Nephron progenitor cell (in vitro differentiated cells): ENCODE measurements around the gene PRR23E.

Experiments
- DNase-seq: peaks from one replicate; pipeline ENCODE4 v3.0.0; 2021
- H3K27ac Mint-ChIP-seq: 2 replicates; pipeline ENCODE4 v1.8.0; 2021; ENCODE audit warnings: mild to moderate bottlenecking, moderate library complexity, mixed read lengths
- H3K27me3 Mint-ChIP-seq: 2 replicates; pipeline ENCODE4 v1.8.0; 2021; ENCODE audit warnings: mild to moderate bottlenecking, low read depth, mixed read lengths; ENCODE audit not compliant: poor library complexity
- H3K36me3 Mint-ChIP-seq: 2 replicates; pipeline ENCODE4 v1.8.0; 2021; ENCODE audit warnings: low read depth, mixed read lengths
- H3K4me1 Mint-ChIP-seq: 2 replicates; pipeline ENCODE4 v1.8.0; 2021; ENCODE audit warnings: mixed read lengths
- H3K4me3 Mint-ChIP-seq: 2 replicates; pipeline ENCODE4 v1.8.0; 2021; ENCODE audit warnings: mild to moderate bottlenecking, moderate library complexity, mixed read lengths
- H3K9me3 Mint-ChIP-seq: 2 replicates; pipeline ENCODE4 v1.8.0; 2021; ENCODE audit warnings: mild to moderate bottlenecking, moderate library complexity, mixed read lengths
- CTCF ChIP-seq: fragments of 200-600 bp; sonication (generic); IDR thresholded peaks from 2 replicates; pipeline ENCODE4 v1.5.0; 2021; ENCODE audit warnings: antibody characterized with exemption

Gene PRR23E

GRCh38 chr3:127224118-127224517 lies 31.2 kb downstream of the PRR23E start:
- H3K4me3 Mint-ChIP-seq: no peak overlapping the region
- peaks cover 32% of the 10 kb centered on the region for H3K9me3 Mint-ChIP-seq
- no peak overlapping the region for H3K27ac Mint-ChIP-seq
- no peak for TF ChIP-seq CTCF
- peaks cover 28% of the 10 kb centered on the region for H3K27me3 Mint-ChIP-seq
- no peak for DNase-seq
- peaks cover 56% of the 10 kb centered on the region for H3K4me1 Mint-ChIP-seq
- peaks cover 16% of the 10 kb centered on the region for H3K36me3 Mint-ChIP-seq

GRCh38 chr3:127226457-127226856 lies 33.5 kb downstream of the PRR23E start:
- Mint-ChIP-seq H3K9me3 (peaks cover 44% of the 10 kb centered on the region), H3K27ac (no peak overlapping the region), H3K4me3 (peak overlapping the region; percentile 41), H3K4me1 (peaks cover 43% of the 10 kb centered on the region), H3K36me3 (peaks cover 16% of the 10 kb centered on the region), H3K27me3 (peaks cover 31% of the 10 kb centered on the region)
- TF ChIP-seq CTCF: no peak
- no peak for DNase-seq

GRCh38 chr3:127226946-127227842 lies 34.3 kb downstream of the PRR23E start:
- H3K4me1 Mint-ChIP-seq: peaks cover 36% of the 10 kb centered on the region
- no peak for TF ChIP-seq CTCF
- peaks cover 44% of the 10 kb centered on the region for H3K9me3 Mint-ChIP-seq
- peak overlapping the region; percentile 82 for H3K27ac Mint-ChIP-seq
- H3K27me3 Mint-ChIP-seq: peaks cover 25% of the 10 kb centered on the region
- peaks cover 16% of the 10 kb centered on the region for H3K36me3 Mint-ChIP-seq
- DNase-seq: peak; percentile 77
- H3K4me3 Mint-ChIP-seq: peak overlapping the region; percentile 59

DNA sequence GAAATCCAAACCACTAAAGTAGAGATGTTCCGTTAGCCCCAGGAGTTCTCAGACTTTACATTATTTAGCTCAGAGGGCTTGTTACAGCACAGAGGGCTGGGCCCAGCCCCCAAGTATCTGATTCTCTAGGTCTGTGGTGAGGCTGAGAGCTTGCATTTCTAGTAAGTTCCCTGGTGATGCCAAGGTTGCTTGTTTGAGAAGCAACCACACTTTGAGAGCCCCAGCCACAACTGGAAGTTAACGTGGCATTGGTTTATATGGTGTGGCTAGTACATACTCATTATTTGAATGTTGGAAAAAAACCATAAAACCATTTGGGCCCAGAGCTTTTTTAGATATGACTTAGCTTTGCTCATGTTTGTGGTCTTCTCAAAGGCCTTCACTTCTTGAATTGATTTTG lies 35.9 kb downstream of the PRR23E start:
- Mint-ChIP-seq H3K36me3 (peaks cover 15% of the 10 kb centered on the region), H3K27ac (no peak overlapping the region), H3K4me1 (peaks cover 27% of the 10 kb centered on the region), H3K4me3 (no peak overlapping the region), H3K9me3 (peaks cover 42% of the 10 kb centered on the region), H3K27me3 (peaks cover 16% of the 10 kb centered on the region)
- TF ChIP-seq CTCF: no peak
- no peak for DNase-seq

GRCh38 chr3:127233371-127233770 lies 40.4 kb downstream of the PRR23E start:
- H3K4me1 Mint-ChIP-seq: no peaks in the 10 kb centered on the region
- no peaks in the 10 kb centered on the region for H3K36me3 Mint-ChIP-seq
- peak; percentile 71 for DNase-seq
- no peak for TF ChIP-seq CTCF
- no peak overlapping the region for H3K27ac Mint-ChIP-seq
- H3K4me3 Mint-ChIP-seq: no peak overlapping the region
- peaks cover 24% of the 10 kb centered on the region for H3K27me3 Mint-ChIP-seq
- peaks cover 11% of the 10 kb centered on the region for H3K9me3 Mint-ChIP-seq

- TF ChIP-seq CTCF: no peak
- H3K27me3 Mint-ChIP-seq: peaks cover 31% of the 10 kb centered on the region
- H3K27ac Mint-ChIP-seq: no peak overlapping the region
- no peak overlapping the region for H3K4me3 Mint-ChIP-seq
- no peaks in the 10 kb centered on the region for H3K4me1 Mint-ChIP-seq
- H3K9me3 Mint-ChIP-seq: peaks cover 9% of the 10 kb centered on the region
- no peak for DNase-seq
- H3K36me3 Mint-ChIP-seq: no peaks in the 10 kb centered on the region
Observed at GRCh38 chr3:127234778-127235177, 41.8 kb downstream of the PRR23E start.
